GM12878 (cell line): ENCODE measurements around the gene RHOC. TPM values are rescaled to one million over a fixed set of nuclear protein-coding genes. Genes with fewer than 3 reads are reported as not detected.
A peak's percentile ranks its signal among the peaks of the same experiment; 100 is the strongest.

Experiments
- ATAC-seq: fragments of 200-7000 bp; cut with Tn5 transposase; 3 replicates; pipeline ENCODE4 v1.9.1; 2020; ENCODE audit warnings: mild to moderate bottlenecking, moderate library complexity
- BruUV-seq: library from RNA; stranded (reverse); fragments of 400-500 nt; replicated peaks from 2 replicates; lab custom pipeline; 2021; lab: Mats Ljungman, UMichigan
- CTCF ChIA-PET: fragments of 300-600 bp; sonication (Branson Sonifier 250); formaldehyde crosslinking; extraction: SDS; loops from one replicate; lab custom pipeline; 2021; ENCODE audit warnings: inconsistent platforms; lab: Yijun Ruan, JAX
- POLR2A ChIA-PET: fragments of 350-600 bp; formaldehyde crosslinking; extraction: SDS; loops from one replicate; lab custom pipeline; 2021; ENCODE audit warnings: inconsistent platforms; lab: Charles Lee
- RAD21 ChIA-PET: fragments of 300-600 bp; sonication (Branson Sonifier 250); formaldehyde crosslinking; loops from one replicate; lab custom pipeline; 2023; ENCODE audit warnings: antibody characterized with exemption; ENCODE audit not compliant: unreplicated experiment; lab: Charles Lee
- SMC1A ChIA-PET: fragments of 300-600 bp; sonication (Branson Sonifier 250); formaldehyde crosslinking; loops from one replicate; lab custom pipeline; 2023; ENCODE audit not compliant: unreplicated experiment, uncharacterized antibody; lab: Charles Lee
- DNase-seq: peaks from one replicate; pipeline ENCODE4 v3.0.0-alpha.2; 2011; ENCODE audit warnings: low read depth, low spot score
- FAIRE-seq: peaks from 3 replicates; lab custom pipeline; 2011; peaks lifted over from hg19 to GRCh38; lab: Jason Lieb, UNC
- H2AFZ ChIP-seq: 2 replicates; pipeline ENCODE4 v1.6.0; 2011; ENCODE audit warnings: low read depth, low read length, control low read depth; ENCODE audit not compliant: control insufficient read depth
- H3K27ac ChIP-seq: 2 replicates; pipeline ENCODE4 v1.5.1; 2011; ENCODE audit warnings: control low read depth; ENCODE audit not compliant: control insufficient read depth, insufficient read depth
- H3K27me3 ChIP-seq, 2 experiments: replicated peaks in 1 of 2; 2 replicates each; pipeline versions ENCODE4 v1.6.0 to v1.6.1; 2011; ENCODE audit warnings: low read length in 1 of 2; ENCODE audit not compliant: control insufficient read depth in 2 of 2, insufficient read depth in 2 of 2
- H3K36me3 ChIP-seq, 2 experiments: 2 replicates each; pipeline ENCODE4 v1.5.1; 2011; ENCODE audit warnings: low read length in 1 of 2; ENCODE audit not compliant: control insufficient read depth in 2 of 2, insufficient read depth in 2 of 2
- H3K4me1 ChIP-seq: 2 replicates; pipeline ENCODE4 v1.6.1; 2011; ENCODE audit warnings: mild to moderate bottlenecking, low read length, moderate library complexity, mixed read lengths; ENCODE audit not compliant: control insufficient read depth, insufficient read depth
- H3K4me2 ChIP-seq: 2 replicates; pipeline ENCODE4 v1.6.0; 2011; ENCODE audit warnings: control low read depth; ENCODE audit not compliant: control insufficient read depth, insufficient read depth
- H3K4me3 ChIP-seq: fragments of 200-600 bp; sonication (generic); 2 replicates; pipeline ENCODE4 v1.5.1; 2016
- H3K79me2 ChIP-seq: 2 replicates; pipeline ENCODE4 v1.6.0; 2011; ENCODE audit warnings: low read length; ENCODE audit not compliant: control insufficient read depth, insufficient read depth
- H3K9ac ChIP-seq: 2 replicates; pipeline ENCODE4 v1.8.0; 2011; ENCODE audit warnings: low read length, control low read depth, mixed read lengths; ENCODE audit not compliant: control insufficient read depth, insufficient read depth
- H3K9me3 ChIP-seq: replicated peaks from 3 replicates; pipeline ENCODE4 v1.5.1; 2011; ENCODE audit warnings: mild to moderate bottlenecking, low read length; ENCODE audit not compliant: control insufficient read depth, insufficient read depth
- H4K20me1 ChIP-seq: 2 replicates; pipeline ENCODE4 v1.6.0; 2011; ENCODE audit not compliant: control insufficient read depth, insufficient read depth
- BHLHE40 ChIP-seq, 2 experiments: fragments of 450-650 bp in 1 of 2; IDR thresholded peaks; 2 replicates each; pipeline ENCODE4 v1.6.1; 2011 to 2017; ENCODE audit warnings: low read depth in 2 of 2, borderline replicate concordance in 1 of 2, improper control_type of control experiment in 1 of 2, low read length in 1 of 2, mild to moderate bottlenecking in 1 of 2
- CREB1 ChIP-seq: IDR thresholded peaks from 2 replicates; pipeline ENCODE4 v1.6.1; 2012; ENCODE audit warnings: low read depth, mild to moderate bottlenecking, inconsistent platforms
- GABPA ChIP-seq: IDR thresholded peaks from 2 replicates; pipeline ENCODE4 v1.6.1; 2014; ENCODE audit warnings: antibody characterized with exemption, low read depth, mild to moderate bottlenecking, inconsistent platforms
- GATAD2B ChIP-seq: fragments of 450-650 bp; conservative IDR thresholded peaks from 2 replicates; pipeline ENCODE4 v1.6.1; 2017; ENCODE audit warnings: low read depth, mild to moderate bottlenecking, moderate library complexity
- IKZF2 ChIP-seq, 2 experiments: fragments of 450-650 bp; IDR thresholded peaks; 2 replicates each; pipeline ENCODE4 v1.6.1; 2017; ENCODE audit warnings: mild to moderate bottlenecking in 2 of 2, moderate library complexity in 2 of 2
- MEF2B ChIP-seq: fragments of 450-650 bp; IDR thresholded peaks from 2 replicates; pipeline ENCODE4 v1.6.1; 2018; ENCODE audit warnings: mild to moderate bottlenecking, moderate library complexity; ENCODE audit not compliant: partially characterized antibody, poor library complexity, severe bottlenecking
- MTA2 ChIP-seq: fragments of 450-650 bp; IDR thresholded peaks from 2 replicates; pipeline ENCODE4 v1.6.1; 2016; ENCODE audit warnings: low read depth, mild to moderate bottlenecking, moderate library complexity
- MTA3 ChIP-seq: IDR thresholded peaks from 2 replicates; pipeline ENCODE4 v1.6.1; 2012; ENCODE audit warnings: low read length, inconsistent platforms, borderline replicate concordance
- NBN ChIP-seq: fragments of 450-650 bp; IDR thresholded peaks from 2 replicates; pipeline ENCODE4 v1.6.1; 2016
- PML ChIP-seq: IDR thresholded peaks from 2 replicates; pipeline ENCODE4 v1.6.1; 2012; ENCODE audit warnings: low read length, inconsistent platforms
- POLR2A ChIP-seq: IDR thresholded peaks from 2 replicates; pipeline ENCODE4 v1.6.1; 2011; ENCODE audit warnings: low read depth, mild to moderate bottlenecking, low read length
- POLR2AphosphoS5 ChIP-seq: IDR thresholded peaks from 2 replicates; pipeline ENCODE4 v1.6.1; 2011; ENCODE audit warnings: mild to moderate bottlenecking, low read length, inconsistent platforms
- POU2F2 ChIP-seq: IDR thresholded peaks from 3 replicates; pipeline ENCODE4 v1.6.1; 2011; ENCODE audit warnings: low read depth, mild to moderate bottlenecking, low read length, borderline replicate concordance
- SIX5 ChIP-seq: IDR thresholded peaks from 2 replicates; pipeline ENCODE4 v1.6.1; 2011; ENCODE audit warnings: mild to moderate bottlenecking, low read depth, low read length, moderate library complexity; ENCODE audit not compliant: severe bottlenecking
- SMAD5 ChIP-seq: IDR thresholded peaks from 2 replicates; pipeline ENCODE4 v1.6.1; 2016; ENCODE audit warnings: antibody characterized with exemption, low read depth
- SPI1 ChIP-seq: IDR thresholded peaks from 2 replicates; pipeline ENCODE4 v1.6.1; 2011; ENCODE audit warnings: low read depth, mild to moderate bottlenecking, low read length, moderate library complexity, borderline replicate concordance; ENCODE audit not compliant: insufficient read depth
- WGBS: methylation state at CpG from one replicate; pipeline ENCODE4 v1.1.6; 2016; ENCODE audit warnings: low lambda C conversion rate; ENCODE audit not compliant: insufficient replicate concordance, insufficient coverage; ENCODE audit errors: missing lambda C conversion rate; 5-methylcytosine and 5-hydroxymethylcytosine counted together
- in situ Hi-C: fragments of 300-500 bp; cut with MboI; formaldehyde crosslinking; loops from 9 replicates; pipeline ENCODE4 v1.14.3; 2018; ENCODE audit warnings: mixed read lengths
- intact Hi-C: fragments of 100-400 bp; cut with micrococcal nuclease; formaldehyde crosslinking; loops from one replicate; pipeline ENCODE4 v1.14.2; 2022; ENCODE audit not compliant: unreplicated experiment
- polyA plus RNA-seq, 11 experiments: library from polyadenylated mRNA; depleted of rRNA in 4 of 11; unstranded in 6 of 11; stranded (reverse) in 5 of 11; fragments of >200 nt; fragmentation: Nextera tagmentation in 4 of 11; fragmentation: Illumina TruSeq in 1 of 11; extraction: Ambion mirVana in 4 of 11; extraction: Trizol in 1 of 11; gene quantifications; 1 replicate in 1 of 11; 2 replicates in 10 of 11; pipeline versions ENCODE4 v1.2.1 to v1.2.3, GENCODE V29; 2011 to 2016; ENCODE audit warnings: inconsistent platforms in 2 of 11, missing spikeins in 2 of 11, low read depth in 1 of 11
- total RNA-seq, 4 experiments: library from RNA; depleted of rRNA in 3 of 4; stranded (reverse); fragments of >200 nt in 3 of 4; fragmentation: Illumina TruSeq in 1 of 4; extraction: Trizol in 1 of 4; gene quantifications; 2 replicates each; pipeline versions ENCODE4 v1.2.1 to v1.2.3, GENCODE V29; 2013 to 2021
- TF ChIP-seq, protein P1 (sequence below): fragments of 450-650 bp; IDR thresholded peaks from 2 replicates; pipeline ENCODE4 v1.6.1; 2017; ENCODE audit warnings: mild to moderate bottlenecking, low read depth, inconsistent platforms; ENCODE audit not compliant: poor library complexity, severe bottlenecking
- TF ChIP-seq, protein P2 (sequence below): fragments of 450-650 bp; IDR thresholded peaks from 2 replicates; pipeline ENCODE4 v1.6.1; 2016; ENCODE audit warnings: mild to moderate bottlenecking

The RHOC gene
- total and polyA plus RNA-seq, 10 of the 15 experiments (the other 5 are each of a cell fraction or from before 2014, with no cell fraction given) = 20.6 to 371 (median 158) TPM

GRCh38 chr1:112704934-112705627, 1.8 kb downstream of the RHOC start:
- Histone ChIP-seq H2AFZ (peak overlapping the region; percentile 61), H3K36me3 (peaks cover 0 to 8% of the 10 kb centered on the region in 2 experiments; a peak in 3 of 4 replicates), H3K4me1 (peaks cover 34% of the 10 kb centered on the region), H4K20me1 (no peaks in the 10 kb centered on the region), H3K79me2 (peaks cover 33% of the 10 kb centered on the region), H3K9ac (peak overlapping the region; percentile 68), H3K27me3 (no peaks in the 10 kb centered on the region), H3K4me3 (peak overlapping the region; percentile 68), H3K27ac (peak overlapping the region; percentile 81), H3K9me3 (no peaks in the 10 kb centered on the region), H3K4me2 (peak overlapping the region; percentile 96)
- no TSS peak for BruUV-seq
- intact Hi-C loops = loop anchor here (1.0 kb wide), 2 partner anchors 31 to 83 kb away; partner anchors contain the start of gene MOV10
- ChIA-PET RAD21 (interaction anchor here (0.6 to 4.1 kb wide), 13 partner anchors 10 to 314 kb away, joined by 3 to 42 read pairs (median 9); partner anchors contain the start of genes CTTNBP2NL, MOV10, PPM1J and ST7L), CTCF (interaction anchor here (0.8 to 5.6 kb wide), 10 partner anchors 11 to 368 kb away, joined by 3 to 48 read pairs (median 5); partner anchors contain the start of genes LRIG2, MOV10 and PPM1J), SMC1A (interaction anchor here (0.8 to 4.0 kb wide), 18 partner anchors 10 to 314 kb away, joined by 3 to 28 read pairs (median 5); partner anchors contain the start of genes MOV10, PPM1J and ST7L), POLR2A (interaction anchor here (0.5 to 3.6 kb wide), 16 partner anchors 9 to 1112 kb away, joined by 3 to 26 read pairs (median 6); partner anchors contain the start of genes CAPZA1, MOV10, PPM1J and ST7L)
- ATAC-seq (peak; percentile 80), DNase-seq (peak; percentile 83), FAIRE-seq (peak; percentile 99)
- 2% methylated on average over 13 of the region's 13 CpGs for WGBS
- in situ Hi-C loops = loop anchor here (5.0 kb wide), 2 partner anchors 203 to 313 kb away; no protein-coding TSS in a partner anchor
- TF ChIP-seq BHLHE40 (IDR thresholded peaks at IDR 0.05; ENCODE audit: borderline replicate concordance in 1 of 2, low read depth in 2 of 2, low read length in 1 of 2) (no peak), POU2F2 (peak; percentile 58; the same call in 1 of the 3 replicates), POLR2A (peak; percentile 87), PML (peak; percentile 88), MTA2 (peak; percentile 61), MTA3 (peak; percentile 81; the same call in 1 of the 2 replicates), POLR2AphosphoS5 (peak; percentile 92), NBN (peak; percentile 89), SIX5 (peak; percentile 28), IKZF2 (IDR thresholded peaks at IDR 0.05) (peak; percentile 84 to 87), GATAD2B (0 out of 2 replicates have a peak, but pooled peaks have one; percentile 22), MEF2B (peak; percentile 76), GABPA (no peak), SPI1 (peak; percentile 67), CREB1 (peak; percentile 55; the same call in 1 of the 2 replicates), SMAD5 (peak; percentile 32; the same call in 1 of the 2 replicates)
- TF ChIP-seq, protein P1, sequence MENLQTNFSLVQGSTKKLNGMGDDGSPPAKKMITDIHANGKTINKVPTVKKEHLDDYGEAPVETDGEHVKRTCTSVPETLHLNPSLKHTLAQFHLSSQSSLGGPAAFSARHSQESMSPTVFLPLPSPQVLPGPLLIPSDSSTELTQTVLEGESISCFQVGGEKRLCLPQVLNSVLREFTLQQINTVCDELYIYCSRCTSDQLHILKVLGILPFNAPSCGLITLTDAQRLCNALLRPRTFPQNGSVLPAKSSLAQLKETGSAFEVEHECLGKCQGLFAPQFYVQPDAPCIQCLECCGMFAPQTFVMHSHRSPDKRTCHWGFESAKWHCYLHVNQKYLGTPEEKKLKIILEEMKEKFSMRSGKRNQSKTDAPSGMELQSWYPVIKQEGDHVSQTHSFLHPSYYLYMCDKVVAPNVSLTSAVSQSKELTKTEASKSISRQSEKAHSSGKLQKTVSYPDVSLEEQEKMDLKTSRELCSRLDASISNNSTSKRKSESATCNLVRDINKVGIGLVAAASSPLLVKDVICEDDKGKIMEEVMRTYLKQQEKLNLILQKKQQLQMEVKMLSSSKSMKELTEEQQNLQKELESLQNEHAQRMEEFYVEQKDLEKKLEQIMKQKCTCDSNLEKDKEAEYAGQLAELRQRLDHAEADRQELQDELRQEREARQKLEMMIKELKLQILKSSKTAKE = peak; percentile 40
- TF ChIP-seq, protein P2, sequence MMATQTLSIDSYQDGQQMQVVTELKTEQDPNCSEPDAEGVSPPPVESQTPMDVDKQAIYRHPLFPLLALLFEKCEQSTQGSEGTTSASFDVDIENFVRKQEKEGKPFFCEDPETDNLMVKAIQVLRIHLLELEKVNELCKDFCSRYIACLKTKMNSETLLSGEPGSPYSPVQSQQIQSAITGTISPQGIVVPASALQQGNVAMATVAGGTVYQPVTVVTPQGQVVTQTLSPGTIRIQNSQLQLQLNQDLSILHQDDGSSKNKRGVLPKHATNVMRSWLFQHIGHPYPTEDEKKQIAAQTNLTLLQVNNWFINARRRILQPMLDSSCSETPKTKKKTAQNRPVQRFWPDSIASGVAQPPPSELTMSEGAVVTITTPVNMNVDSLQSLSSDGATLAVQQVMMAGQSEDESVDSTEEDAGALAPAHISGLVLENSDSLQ = peak; percentile 38
